GM12874 (cell line): ENCODE data around the gene SH3PXD2B.

ENCODE experiments used
- CTCF ChIP-seq: IDR thresholded peaks from 2 replicates; pipeline ENCODE4 v1.5.1; 2011; ENCODE audit warnings: low read depth, mild to moderate bottlenecking, control low read depth, low read length, moderate library complexity; ENCODE audit not compliant: insufficient read depth

Gene SH3PXD2B

DNA sequence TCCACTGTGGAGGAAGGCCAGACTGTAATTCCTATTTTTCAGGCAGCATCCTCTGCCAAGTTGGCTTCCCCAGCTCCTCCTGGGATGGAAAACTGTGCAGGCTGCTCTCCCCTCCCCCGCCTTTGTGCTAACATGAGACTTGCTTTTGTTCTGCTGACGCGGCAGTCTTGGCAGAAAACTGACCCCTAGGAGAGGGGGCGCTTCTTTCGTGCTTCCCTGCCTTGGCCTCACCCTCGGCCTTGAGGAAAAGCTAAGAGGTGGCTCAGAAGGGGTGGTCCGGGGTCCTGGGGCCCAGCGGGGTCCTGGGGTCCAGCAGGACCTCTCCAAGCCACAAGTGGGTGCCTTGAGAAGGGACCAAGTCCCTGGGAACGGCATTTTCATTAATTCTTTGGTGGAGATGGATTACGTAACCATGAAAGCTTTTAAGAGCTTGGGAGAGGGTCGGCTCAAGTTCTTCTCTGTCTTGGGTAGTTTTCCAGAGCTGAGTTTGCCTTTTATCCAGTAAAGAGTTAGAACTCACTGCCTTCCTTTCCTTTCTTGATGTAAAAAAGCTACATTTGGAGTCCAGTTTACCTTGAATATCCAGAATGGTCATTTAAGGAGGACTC, 51.0 kb downstream of the SH3PXD2B start:
- TF ChIP-seq CTCF = no peak

DNA sequence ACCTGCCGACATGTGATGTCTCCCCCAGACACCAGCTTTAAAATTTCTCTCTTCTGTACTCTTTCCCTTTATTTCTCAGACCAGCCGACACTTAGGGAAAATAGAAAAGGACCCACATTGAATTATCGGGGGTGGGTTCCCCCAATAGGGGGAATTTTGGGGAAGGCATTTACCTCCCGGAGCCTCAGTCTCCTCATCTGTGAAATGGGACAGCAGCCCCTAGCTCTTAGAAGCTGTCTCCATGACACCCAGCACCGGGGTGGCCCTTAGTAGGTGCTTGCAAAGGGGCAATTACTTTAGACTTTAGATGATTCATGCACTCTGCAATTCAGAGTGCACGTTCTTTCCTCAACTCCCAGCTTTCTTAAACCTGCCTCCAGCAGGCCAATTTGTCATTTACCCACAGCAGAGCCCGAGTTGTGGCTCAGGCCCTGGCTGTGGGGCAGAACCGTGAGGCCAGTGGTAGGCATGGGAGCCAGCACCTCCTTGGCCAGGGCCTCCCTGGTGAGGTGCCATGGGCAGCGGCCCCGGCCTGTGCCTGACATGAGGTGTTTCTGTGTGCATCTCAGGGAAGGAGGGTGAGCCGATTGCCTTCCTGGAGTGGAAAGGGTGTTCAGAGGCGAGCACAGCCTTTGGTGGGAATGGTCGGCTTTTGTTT, 51.7 kb downstream of the SH3PXD2B start:
- TF ChIP-seq CTCF = no peak

DNA sequence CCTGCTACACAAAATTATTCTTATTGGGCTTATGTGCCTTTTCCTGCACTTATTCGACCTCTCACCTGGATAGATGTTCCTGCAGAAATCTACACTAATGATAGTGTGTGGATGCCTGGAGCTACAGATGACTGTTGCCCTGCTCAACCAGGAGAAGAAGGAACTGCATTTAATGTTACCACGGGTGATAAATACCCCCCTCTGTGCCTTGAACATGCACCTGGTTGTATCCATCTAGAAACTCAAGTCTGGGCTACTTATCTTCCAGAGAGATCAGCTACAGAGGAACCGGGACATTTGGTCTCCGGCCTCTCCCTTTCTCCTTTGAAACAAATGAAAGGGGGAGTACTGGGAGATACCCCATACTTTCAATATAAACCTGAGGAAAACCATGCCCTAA, 54.5 kb downstream of the SH3PXD2B start:
- no peak for TF ChIP-seq CTCF

GRCh38 chr5:172399336-172399735, 55.0 kb downstream of the SH3PXD2B start:
- TF ChIP-seq CTCF = no peak

DNA sequence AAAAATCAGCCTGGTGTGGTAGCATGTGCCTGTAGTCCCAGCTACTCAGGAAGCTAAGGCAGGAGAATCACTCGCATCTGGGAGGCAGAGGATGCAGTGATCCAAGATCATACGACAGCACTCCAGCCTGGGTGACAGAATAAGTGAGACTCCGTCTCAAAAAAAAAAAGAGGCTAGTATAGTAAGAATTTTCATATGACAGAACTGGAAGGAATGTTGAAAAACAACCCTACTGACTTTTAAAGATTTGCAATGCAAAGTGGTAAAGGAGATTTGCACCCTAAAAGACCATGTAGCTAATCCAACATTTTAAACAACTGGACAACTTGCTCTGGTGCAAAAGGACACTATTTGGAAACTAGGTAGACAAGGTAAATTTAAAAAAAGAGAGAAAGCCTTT, 58.1 kb downstream of the SH3PXD2B start:
- no peak for TF ChIP-seq CTCF

- TF ChIP-seq CTCF = no peak
Observed at GRCh38 chr5:172395483-172395882, 58.8 kb downstream of the SH3PXD2B start.

- TF ChIP-seq CTCF = no peak
Observed at GRCh38 chr5:172389578-172390112, 64.7 kb downstream of the SH3PXD2B start.
